GM13976 (cell line): ENCODE results near the gene EIF5A2.
"Not testable (repeated sequence)": the region's sequence is repeated elsewhere in the genome, so short reads cannot be mapped to it uniquely, and the experiment has no call there.

Experiments
- DNase-seq: peaks from one replicate; pipeline ENCODE4 v3.0.0; 2012; ENCODE audit warnings: low spot score
- in situ Hi-C: fragments of 300-500 bp; cut with MboI; formaldehyde crosslinking; loops from one replicate; pipeline ENCODE4 v1.12.0; 2022; ENCODE audit warnings: low sequenced_read_pairs, mixed read lengths, inconsistent platforms; ENCODE audit not compliant: unreplicated experiment
- TF ChIP-seq, protein P1 (sequence below): IDR thresholded peaks from 2 replicates; pipeline ENCODE4 v1.5.1; 2012; ENCODE audit warnings: borderline replicate concordance, mild to moderate bottlenecking; ENCODE audit not compliant: insufficient read depth; ENCODE audit errors: extremely low read depth, missing control alignments, control extremely low read depth

EIF5A2 gene

DNA sequence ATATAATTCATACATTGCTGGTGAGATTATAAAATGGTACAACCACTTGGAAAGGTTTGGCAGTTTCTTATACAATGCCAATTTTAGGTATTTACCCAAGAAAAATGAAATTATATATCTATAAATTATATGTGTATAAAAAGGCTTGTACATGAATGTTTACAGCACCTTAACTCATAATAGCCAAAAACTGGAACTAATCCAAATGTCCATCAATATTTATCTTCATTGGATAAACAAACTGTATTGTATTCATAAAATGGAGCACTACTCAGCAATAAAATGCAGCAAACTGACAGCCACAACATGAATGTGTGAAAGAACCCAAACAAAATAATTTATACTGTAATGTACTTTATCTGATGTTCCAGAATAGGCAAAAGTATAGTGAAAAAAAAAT is 33.6 kb upstream of the EIF5A2 start:
- TF ChIP-seq, protein P1, sequence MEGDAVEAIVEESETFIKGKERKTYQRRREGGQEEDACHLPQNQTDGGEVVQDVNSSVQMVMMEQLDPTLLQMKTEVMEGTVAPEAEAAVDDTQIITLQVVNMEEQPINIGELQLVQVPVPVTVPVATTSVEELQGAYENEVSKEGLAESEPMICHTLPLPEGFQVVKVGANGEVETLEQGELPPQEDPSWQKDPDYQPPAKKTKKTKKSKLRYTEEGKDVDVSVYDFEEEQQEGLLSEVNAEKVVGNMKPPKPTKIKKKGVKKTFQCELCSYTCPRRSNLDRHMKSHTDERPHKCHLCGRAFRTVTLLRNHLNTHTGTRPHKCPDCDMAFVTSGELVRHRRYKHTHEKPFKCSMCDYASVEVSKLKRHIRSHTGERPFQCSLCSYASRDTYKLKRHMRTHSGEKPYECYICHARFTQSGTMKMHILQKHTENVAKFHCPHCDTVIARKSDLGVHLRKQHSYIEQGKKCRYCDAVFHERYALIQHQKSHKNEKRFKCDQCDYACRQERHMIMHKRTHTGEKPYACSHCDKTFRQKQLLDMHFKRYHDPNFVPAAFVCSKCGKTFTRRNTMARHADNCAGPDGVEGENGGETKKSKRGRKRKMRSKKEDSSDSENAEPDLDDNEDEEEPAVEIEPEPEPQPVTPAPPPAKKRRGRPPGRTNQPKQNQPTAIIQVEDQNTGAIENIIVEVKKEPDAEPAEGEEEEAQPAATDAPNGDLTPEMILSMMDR: no peak
- in situ Hi-C loops: no loop called here
- DNase-seq: no peak

DNA sequence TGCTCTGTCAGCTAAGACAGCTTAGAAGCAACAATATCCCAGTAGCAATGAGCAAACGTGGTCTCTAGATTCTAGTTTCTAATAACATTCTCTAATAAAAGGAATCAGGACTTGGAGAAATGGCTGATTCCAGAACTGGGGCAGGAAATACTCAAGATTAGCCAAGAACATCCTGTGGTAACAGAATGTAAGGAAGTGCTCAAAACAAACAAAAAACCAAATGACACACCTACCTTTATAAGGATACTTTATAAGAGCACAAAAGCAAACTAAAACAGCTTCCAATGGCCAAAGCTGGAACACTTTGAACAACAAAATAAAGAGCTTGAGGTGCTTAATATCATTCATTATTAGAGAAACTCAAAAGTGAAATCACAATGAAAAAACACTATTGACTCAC is 33.1 kb upstream of the EIF5A2 start:
- in situ Hi-C loops: no loop called here
- TF ChIP-seq, protein P1: no peak
- no peak for DNase-seq

DNA sequence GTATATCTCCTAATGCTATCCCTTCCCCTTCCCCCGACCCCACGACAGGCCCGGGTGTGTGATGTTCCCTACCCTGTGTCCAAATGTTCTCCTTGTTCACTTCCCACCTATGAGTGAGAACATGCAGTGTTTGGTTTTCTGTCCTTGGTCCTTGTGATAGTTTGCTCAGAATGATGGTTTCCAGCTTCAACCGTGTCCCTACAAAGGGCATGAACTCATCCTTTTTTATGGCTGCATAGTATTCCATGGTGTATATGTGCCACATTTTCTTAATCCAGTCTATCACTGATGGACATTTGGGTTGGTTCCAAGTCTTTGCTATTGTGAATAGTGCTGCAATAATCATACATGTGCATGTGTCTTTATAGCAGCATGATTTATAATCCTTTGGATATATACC is 24.6 kb upstream of the EIF5A2 start:
- DNase-seq, in situ Hi-C loops: not testable (repeated sequence)

DNA sequence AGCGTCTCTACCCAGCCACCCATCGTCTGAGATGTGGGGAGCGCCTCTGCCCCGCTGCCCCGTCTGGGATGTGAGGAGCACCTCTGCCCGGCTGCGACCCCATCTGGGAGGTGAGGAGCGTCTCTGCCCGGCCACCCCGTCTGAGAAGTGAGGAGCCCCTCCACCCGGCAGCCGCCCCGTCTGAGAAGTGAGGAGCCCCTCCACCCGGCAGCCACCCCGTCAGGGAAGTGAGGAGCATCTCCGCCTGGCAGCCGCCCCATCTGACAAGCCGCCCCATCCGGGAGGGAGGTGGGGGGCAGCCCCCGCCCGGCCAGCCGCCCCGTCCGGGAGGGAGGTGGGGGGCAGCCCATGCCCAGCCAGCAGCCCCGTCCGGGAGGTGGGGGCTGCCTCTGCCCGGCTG is 15.1 kb upstream of the EIF5A2 start:
- DNase-seq, in situ Hi-C loops: not testable (repeated sequence)

DNA sequence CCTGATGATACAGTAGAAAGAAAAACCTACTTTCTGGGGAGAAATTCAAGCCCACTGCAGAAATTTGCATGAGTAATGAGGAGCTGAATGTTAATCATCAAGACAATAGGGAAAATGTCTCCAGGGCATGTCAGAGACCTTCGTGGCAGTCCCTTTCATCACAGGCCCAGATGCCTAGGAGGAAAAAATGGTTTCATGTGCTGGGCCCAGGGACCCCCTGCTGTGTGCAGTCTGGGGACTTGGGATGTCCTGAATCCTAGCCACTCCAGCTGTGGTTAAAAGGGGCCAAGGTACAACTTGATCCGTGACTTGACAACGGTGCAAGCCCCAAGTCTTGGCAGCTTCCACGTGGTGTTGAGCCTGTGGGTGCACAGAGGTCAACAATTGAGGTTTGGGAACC is 10.3 kb upstream of the EIF5A2 start:
- TF ChIP-seq, protein P1: no peak
- DNase-seq: no peak
- in situ Hi-C loops: no loop called here

DNA sequence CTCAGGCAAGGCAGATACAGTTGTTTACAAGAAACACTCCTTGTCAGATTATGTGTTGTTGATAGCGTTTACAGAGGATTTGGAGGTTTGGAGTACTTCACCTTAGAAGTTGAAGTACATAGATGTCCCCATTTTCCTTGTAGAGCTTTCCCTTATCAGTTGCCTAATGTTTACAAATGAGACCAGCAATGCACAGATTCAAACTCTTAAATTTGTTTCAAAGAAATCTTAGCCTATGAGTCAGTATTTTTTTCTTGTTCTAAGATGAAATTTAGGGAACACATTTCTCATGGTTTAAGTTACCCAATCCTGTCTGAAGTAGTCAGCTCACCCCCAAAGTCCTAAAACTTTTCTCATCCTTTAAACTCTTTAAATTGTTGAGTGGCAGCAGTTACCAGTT is 6.3 kb upstream of the EIF5A2 start:
- TF ChIP-seq, protein P1: no peak
- DNase-seq: no peak
- in situ Hi-C loops: no loop called here

DNA sequence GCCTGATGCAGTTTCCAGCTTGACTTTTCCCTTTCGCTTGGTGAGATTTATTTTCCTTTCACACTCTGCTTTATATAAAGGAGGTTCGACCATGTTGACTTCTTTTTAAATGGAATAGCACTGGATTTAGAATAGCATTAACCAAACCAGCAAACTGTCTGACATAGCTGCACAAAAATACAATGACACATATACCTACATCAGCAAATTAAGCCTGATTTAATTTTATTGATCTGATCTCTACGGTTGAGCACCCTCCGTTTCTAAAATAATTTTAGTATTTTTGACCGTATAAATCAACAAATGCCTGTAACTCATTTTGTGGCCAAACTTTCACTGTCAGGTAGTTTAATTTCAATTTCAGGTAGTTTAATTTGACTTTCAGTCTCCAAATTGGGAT is 5.8 kb upstream of the EIF5A2 start:
- no peak for DNase-seq
- TF ChIP-seq, protein P1: no peak
- in situ Hi-C loops: no loop called here

DNA sequence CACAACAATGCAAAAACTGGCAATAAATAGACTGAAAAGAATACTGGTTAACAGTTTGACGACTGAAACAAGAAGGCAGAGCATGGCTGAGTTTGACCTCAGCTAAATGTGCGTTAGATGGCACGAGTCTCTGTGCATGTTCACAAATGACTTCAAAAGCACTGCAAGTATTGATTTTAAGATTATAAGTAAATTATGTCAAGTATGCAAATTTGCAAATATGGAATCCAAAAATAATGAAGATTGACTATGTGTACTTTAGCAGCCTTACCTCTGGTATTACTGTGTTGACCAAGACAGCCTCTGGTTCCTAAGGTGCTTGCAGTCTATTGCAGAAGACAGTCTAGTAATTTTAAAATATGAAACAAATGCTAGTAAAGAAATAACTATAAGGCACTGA is 2.6 kb upstream of the EIF5A2 start:
- TF ChIP-seq, protein P1: no peak
- in situ Hi-C loops: no loop called here

More for the DNA sequence above, 2.6 kb upstream of the EIF5A2 start:
- DNase-seq: no peak
